ENCODE results near the gene NR4A1. TPM values are rescaled to one million over a fixed set of nuclear protein-coding genes. Genes with fewer than 3 reads are reported as not detected.

Gene NR4A1
- total and polyA plus RNA-seq, 10 of the 15 experiments (the other 5 are each of a cell fraction or from before 2014, with no cell fraction given), result 0.05 to 7.9 (median 2.2) TPM; not detected in 1

DNA sequence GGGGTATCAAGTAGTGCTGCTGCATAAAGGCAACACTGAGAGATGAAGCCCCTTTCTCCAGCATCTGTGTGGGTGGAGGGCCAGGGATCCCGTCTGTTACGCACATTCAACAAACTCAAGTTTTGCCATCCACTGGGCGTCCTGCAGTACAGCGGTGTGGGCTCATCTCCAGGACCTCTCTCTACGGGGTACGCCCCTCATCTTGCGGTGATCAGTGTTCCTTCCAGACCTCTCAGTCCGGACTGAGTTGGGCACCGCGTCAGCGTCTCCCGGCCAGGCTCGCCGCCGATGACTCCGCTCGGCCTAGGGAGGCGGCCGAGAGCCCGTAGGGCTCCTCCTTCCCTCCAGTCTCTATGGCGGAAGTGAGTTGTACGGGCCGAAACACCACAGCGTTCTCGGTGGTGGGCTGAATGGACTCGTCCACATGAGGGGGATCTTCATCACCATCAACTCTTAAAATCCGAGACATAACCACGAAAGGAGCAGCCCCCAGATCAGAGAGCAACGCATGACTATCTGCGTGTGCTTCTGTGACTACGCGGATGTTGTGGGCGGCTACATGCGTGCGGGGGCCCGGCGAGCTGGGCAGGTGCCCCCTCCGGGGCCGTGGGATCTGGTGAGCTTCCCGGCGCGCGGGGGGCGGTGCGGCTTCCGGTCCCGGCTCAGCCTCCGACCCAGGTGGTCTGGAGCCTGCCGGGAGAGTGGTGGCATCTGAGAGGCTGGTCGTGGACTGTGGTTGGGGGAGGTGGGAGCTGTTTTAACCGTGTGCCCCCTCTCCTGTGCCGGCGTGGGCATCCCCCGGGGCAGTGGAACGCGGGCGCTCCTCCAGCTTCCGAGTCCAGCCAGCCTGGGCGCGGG, 18.3 kb downstream of the NR4A1 start, which contains the start of gene ATG101 (continued):
- peak; percentile 100 for TF ChIP-seq ATF7 (IDR thresholded peaks at IDR 0.05; ENCODE audit: low read depth)
- 0 out of 2 replicates have a peak, but pooled peaks have one; percentile 44 for TF ChIP-seq PAX5 (IDR thresholded peaks at IDR 0.05; ENCODE audit: borderline replicate concordance, low read depth, low read length)
- peak; percentile 69 for TF ChIP-seq MEF2B (IDR thresholded peaks at IDR 0.05; ENCODE audit: partially characterized antibody, poor library complexity, severe bottlenecking)
- peak; percentile 58 for TF ChIP-seq SIX5 (IDR thresholded peaks at IDR 0.05; ENCODE audit: low read depth, low read length, severe bottlenecking)
- TF ChIP-seq NBN (IDR thresholded peaks at IDR 0.05), result peak; percentile 99
- no peak for TF ChIP-seq WRNIP1 (IDR thresholded peaks at IDR 0.05; ENCODE audit: borderline replicate concordance, low read depth, low read length)
- TF ChIP-seq, protein P1, sequence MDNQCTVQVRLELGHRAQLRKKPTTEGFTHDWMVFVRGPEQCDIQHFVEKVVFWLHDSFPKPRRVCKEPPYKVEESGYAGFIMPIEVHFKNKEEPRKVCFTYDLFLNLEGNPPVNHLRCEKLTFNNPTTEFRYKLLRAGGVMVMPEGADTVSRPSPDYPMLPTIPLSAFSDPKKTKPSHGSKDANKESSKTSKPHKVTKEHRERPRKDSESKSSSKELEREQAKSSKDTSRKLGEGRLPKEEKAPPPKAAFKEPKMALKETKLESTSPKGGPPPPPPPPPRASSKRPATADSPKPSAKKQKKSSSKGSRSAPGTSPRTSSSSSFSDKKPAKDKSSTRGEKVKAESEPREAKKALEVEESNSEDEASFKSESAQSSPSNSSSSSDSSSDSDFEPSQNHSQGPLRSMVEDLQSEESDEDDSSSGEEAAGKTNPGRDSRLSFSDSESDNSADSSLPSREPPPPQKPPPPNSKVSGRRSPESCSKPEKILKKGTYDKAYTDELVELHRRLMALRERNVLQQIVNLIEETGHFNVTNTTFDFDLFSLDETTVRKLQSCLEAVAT (IDR thresholded peaks at IDR 0.05), result peak; percentile 94
- TF ChIP-seq POLR2AphosphoS5 (IDR thresholded peaks at IDR 0.05; ENCODE audit: low read length), result peak; percentile 89
- peak; percentile 87; the same call in 1 of the 2 replicates for TF ChIP-seq MXI1 (IDR thresholded peaks at IDR 0.05; ENCODE audit: low read depth, low read length)
- peak; percentile 85 for TF ChIP-seq CREB1 (IDR thresholded peaks at IDR 0.05; ENCODE audit: low read depth)
- TF ChIP-seq EGR1 (IDR thresholded peaks at IDR 0.05; ENCODE audit: borderline replicate concordance in 1 of 2, low read depth in 2 of 2, low read length in 2 of 2), result peak; percentile 78 to 93
- peak; percentile 87 for TF ChIP-seq SP1 (IDR thresholded peaks at IDR 0.05; ENCODE audit: low read depth, low read length)
- 0 out of 2 replicates have a peak, but pooled peaks have one; percentile 32 for TF ChIP-seq BRCA1 (IDR thresholded peaks at IDR 0.05; ENCODE audit: low read depth, low read length)
- 0 out of 2 replicates have a peak, but pooled peaks have one; percentile 36 for TF ChIP-seq IRF4 (IDR thresholded peaks at IDR 0.05; ENCODE audit: low read depth, low read length)
- TF ChIP-seq CHD2 (IDR thresholded peaks at IDR 0.05; ENCODE audit: borderline replicate concordance, low read depth, low read length), result peak; percentile 68; the same call in 1 of the 2 replicates
- TF ChIP-seq, protein P2, sequence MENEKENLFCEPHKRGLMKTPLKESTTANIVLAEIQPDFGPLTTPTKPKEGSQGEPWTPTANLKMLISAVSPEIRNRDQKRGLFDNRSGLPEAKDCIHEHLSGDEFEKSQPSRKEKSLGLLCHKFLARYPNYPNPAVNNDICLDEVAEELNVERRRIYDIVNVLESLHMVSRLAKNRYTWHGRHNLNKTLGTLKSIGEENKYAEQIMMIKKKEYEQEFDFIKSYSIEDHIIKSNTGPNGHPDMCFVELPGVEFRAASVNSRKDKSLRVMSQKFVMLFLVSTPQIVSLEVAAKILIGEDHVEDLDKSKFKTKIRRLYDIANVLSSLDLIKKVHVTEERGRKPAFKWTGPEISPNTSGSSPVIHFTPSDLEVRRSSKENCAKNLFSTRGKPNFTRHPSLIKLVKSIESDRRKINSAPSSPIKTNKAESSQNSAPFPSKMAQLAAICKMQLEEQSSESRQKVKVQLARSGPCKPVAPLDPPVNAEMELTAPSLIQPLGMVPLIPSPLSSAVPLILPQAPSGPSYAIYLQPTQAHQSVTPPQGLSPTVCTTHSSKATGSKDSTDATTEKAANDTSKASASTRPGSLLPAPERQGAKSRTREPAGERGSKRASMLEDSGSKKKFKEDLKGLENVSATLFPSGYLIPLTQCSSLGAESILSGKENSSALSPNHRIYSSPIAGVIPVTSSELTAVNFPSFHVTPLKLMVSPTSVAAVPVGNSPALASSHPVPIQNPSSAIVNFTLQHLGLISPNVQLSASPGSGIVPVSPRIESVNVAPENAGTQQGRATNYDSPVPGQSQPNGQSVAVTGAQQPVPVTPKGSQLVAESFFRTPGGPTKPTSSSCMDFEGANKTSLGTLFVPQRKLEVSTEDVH (IDR thresholded peaks at IDR 0.05; ENCODE audit: low read depth, partially characterized antibody), result peak; percentile 72
- TF ChIP-seq TARDBP (IDR thresholded peaks at IDR 0.05; ENCODE audit: borderline replicate concordance), result no peak
- TF ChIP-seq MYC (IDR thresholded peaks at IDR 0.05; ENCODE audit: insufficient read depth, insufficient read length, insufficient replicate concordance, low read length, severe bottlenecking), result peak; percentile 4
- TF ChIP-seq, protein P3, sequence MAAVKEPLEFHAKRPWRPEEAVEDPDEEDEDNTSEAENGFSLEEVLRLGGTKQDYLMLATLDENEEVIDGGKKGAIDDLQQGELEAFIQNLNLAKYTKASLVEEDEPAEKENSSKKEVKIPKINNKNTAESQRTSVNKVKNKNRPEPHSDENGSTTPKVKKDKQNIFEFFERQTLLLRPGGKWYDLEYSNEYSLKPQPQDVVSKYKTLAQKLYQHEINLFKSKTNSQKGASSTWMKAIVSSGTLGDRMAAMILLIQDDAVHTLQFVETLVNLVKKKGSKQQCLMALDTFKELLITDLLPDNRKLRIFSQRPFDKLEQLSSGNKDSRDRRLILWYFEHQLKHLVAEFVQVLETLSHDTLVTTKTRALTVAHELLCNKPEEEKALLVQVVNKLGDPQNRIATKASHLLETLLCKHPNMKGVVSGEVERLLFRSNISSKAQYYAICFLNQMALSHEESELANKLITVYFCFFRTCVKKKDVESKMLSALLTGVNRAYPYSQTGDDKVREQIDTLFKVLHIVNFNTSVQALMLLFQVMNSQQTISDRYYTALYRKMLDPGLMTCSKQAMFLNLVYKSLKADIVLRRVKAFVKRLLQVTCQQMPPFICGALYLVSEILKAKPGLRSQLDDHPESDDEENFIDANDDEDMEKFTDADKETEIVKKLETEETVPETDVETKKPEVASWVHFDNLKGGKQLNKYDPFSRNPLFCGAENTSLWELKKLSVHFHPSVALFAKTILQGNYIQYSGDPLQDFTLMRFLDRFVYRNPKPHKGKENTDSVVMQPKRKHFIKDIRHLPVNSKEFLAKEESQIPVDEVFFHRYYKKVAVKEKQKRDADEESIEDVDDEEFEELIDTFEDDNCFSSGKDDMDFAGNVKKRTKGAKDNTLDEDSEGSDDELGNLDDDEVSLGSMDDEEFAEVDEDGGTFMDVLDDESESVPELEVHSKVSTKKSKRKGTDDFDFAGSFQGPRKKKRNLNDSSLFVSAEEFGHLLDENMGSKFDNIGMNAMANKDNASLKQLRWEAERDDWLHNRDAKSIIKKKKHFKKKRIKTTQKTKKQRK (IDR thresholded peaks at IDR 0.05; ENCODE audit: low read depth, low read length), result no peak
- no peak for TF ChIP-seq FOS (IDR thresholded peaks at IDR 0.05; ENCODE audit: borderline replicate concordance, extremely low read depth, insufficient read length)
- TF ChIP-seq EP300 (IDR thresholded peaks at IDR 0.05; ENCODE audit: borderline replicate concordance in 1 of 2, control insufficient read depth in 1 of 2, low read depth in 2 of 2, low read length in 2 of 2), result peak; percentile 52 to 56; a peak in 2 of 4 replicates
- TF ChIP-seq SREBF2 (IDR thresholded peaks at IDR 0.05; ENCODE audit: low read length), result peak; percentile 32; the same call in 1 of the 2 replicates
